ENCODE data around the gene CRIP1.

Gene CRIP1

GRCh38 chr14:105482486-105483110, 4.1 kb upstream of the CRIP1 start:
- no peak for DNase-seq

- no peak for DNase-seq
Measured at GRCh38 chr14:105483300-105484068, 3.2 kb upstream of the CRIP1 start.

- peak; percentile 85 for DNase-seq
Measured at GRCh38 chr14:105484069-105484996, 2.4 kb upstream of the CRIP1 start.

GRCh38 chr14:105484997-105485393, 1.7 kb upstream of the CRIP1 start:
- peak; percentile 9 for DNase-seq

- DNase-seq: peak; percentile 85
Measured at GRCh38 chr14:105485739-105486162, 935 bp upstream of the CRIP1 start.

GRCh38 chr14:105486974-105487448, 325 bp downstream of the CRIP1 start:
- peak; percentile 87 for DNase-seq

GRCh38 chr14:105487449-105487985, 831 bp downstream of the CRIP1 start:
- DNase-seq: peak; percentile 82

GRCh38 chr14:105487986-105488777, 1.5 kb downstream of the CRIP1 start:
- peak; percentile 59 for DNase-seq

GRCh38 chr14:105488781-105489541, 2.3 kb downstream of the CRIP1 start:
- no peak for DNase-seq

GRCh38 chr14:105489542-105490266, 3.0 kb downstream of the CRIP1 start:
- DNase-seq: peak; percentile 92

GRCh38 chr14:105490267-105490571, 3.5 kb downstream of the CRIP1 start:
- DNase-seq: no peak

- peak; percentile 100 for DNase-seq
Measured at GRCh38 chr14:105490572-105491365, 4.1 kb downstream of the CRIP1 start, which contains the start of gene TEDC1. TSS of gene TEDC1 (plus strand) at chr14:105491246. CDS start at chr14:105491376, 130 bp downstream.

GRCh38 chr14:105491366-105491973, 4.8 kb downstream of the CRIP1 start:
- DNase-seq: peak; percentile 92

- DNase-seq: peak; percentile 42
Measured at GRCh38 chr14:105492031-105492970, 5.6 kb downstream of the CRIP1 start.

GRCh38 chr14:105492971-105493871, 6.5 kb downstream of the CRIP1 start:
- DNase-seq: peak; percentile 33

- DNase-seq: peak; percentile 35
Measured at GRCh38 chr14:105493921-105494605, 7.4 kb downstream of the CRIP1 start.

Measured in CD4-positive, alpha-beta T cell treated with Interleukin-17A for 1 hour (primary cell).